Measurements from ENCODE around the gene KCNK5. TPM values are rescaled to one million over a fixed set of nuclear protein-coding genes. Genes with fewer than 3 reads are reported as not detected.

The KCNK5 gene
- polyA plus RNA-seq, 6 donors from 2014 or later: 0.16 TPM; not detected in 5

GRCh38 chr6:39218868-39219567 lies 10.3 kb downstream of the KCNK5 start:
- ATAC-seq (ENCODE audit: low read depth in 2 of 2) (no peak), DNase-seq (no peak)
- Mint-ChIP-seq H3K4me3 (no peak overlapping the region), H3K36me3 (no peaks in the 10 kb centered on the region), H3K27me3 (peaks cover 7 to 18% (median 16%) of the 10 kb centered on the region in 3 donors), H3K4me1 (peaks cover 0 to 3% (median 0%) of the 10 kb centered on the region in 3 donors), H3K9me3 (peaks cover 0 to 7% (median 0%) of the 10 kb centered on the region in 7 donors), H3K27ac (peak overlapping the region in 1 of 6 donors; percentile 13)

- H3K27ac Mint-ChIP-seq: no peak overlapping the region
- peaks cover 0 to 3% (median 0%) of the 10 kb centered on the region in 3 donors for H3K4me1 Mint-ChIP-seq
Measured at GRCh38 chr6:39217177-39217864, 12.0 kb downstream of the KCNK5 start.

GRCh38 chr6:39215640-39216158 lies 13.6 kb downstream of the KCNK5 start:
- H3K4me3 Mint-ChIP-seq: no peak overlapping the region
- peaks cover 0 to 2% (median 0%) of the 10 kb centered on the region in 7 donors for H3K9me3 Mint-ChIP-seq
- H3K36me3 Mint-ChIP-seq: no peaks in the 10 kb centered on the region

More at GRCh38 chr6:39217177-39217864, 12.0 kb downstream of the KCNK5 start:
- Mint-ChIP-seq H3K36me3 (no peaks in the 10 kb centered on the region), H3K4me3 (no peak overlapping the region), H3K27me3 (peaks cover 5 to 26% (median 7%) of the 10 kb centered on the region in 3 donors), H3K9me3 (peaks cover 0 to 2% (median 0%) of the 10 kb centered on the region in 7 donors)
- ATAC-seq (ENCODE audit: low read depth in 2 of 2): no peak
- no peak for DNase-seq

DNA sequence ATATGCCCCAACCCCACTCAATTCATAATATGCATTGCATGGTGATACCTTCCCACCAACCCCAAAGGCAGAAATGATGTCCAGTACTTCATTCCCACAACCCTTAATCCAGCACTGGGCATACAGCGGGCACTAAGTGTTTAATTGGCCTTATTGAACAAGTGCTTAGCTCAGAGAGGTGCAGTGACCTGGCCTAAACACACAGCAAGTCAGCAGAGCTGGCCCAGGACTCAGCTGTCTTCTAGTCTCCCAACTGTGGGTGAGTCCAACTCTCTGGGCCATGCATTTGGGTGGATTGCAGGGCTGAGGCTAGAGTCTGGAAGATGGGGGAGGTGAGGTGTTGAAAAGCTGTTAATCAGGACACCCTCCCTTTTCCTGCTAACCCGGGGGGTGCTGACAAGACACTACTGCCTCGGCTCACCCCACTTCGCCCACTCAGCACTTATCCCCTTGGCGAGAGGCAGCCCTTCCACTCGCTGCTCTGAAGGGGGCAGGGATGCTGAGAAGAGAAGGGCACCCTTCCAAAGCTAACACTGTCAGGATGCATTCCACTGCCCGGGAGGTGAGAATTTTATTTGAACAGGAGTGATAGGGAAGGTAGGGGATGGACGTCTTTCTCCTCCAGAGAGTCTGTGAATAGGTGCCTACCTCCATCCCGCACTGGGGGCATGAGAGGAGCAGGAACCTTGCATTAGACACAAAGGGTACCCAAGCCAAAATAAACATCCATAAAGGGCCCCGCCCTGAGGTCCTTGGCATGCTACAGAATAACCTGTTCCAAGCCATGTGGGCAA lies 14.2 kb downstream of the KCNK5 start:
- DNase-seq (no peak), ATAC-seq (ENCODE audit: low read depth in 2 of 2) (no peak)
- Mint-ChIP-seq H3K27ac (no peak overlapping the region), H3K36me3 (no peaks in the 10 kb centered on the region), H3K9me3 (peaks cover 0 to under 1% (median 0%) of the 10 kb centered on the region in 7 donors), H3K27me3 (peaks cover 9 to 37% (median 12%) of the 10 kb centered on the region in 3 donors), H3K4me3 (no peak overlapping the region), H3K4me1 (peaks cover 0 to 9% (median 6%) of the 10 kb centered on the region in 3 donors)

More at GRCh38 chr6:39215640-39216158, 13.6 kb downstream of the KCNK5 start:
- Mint-ChIP-seq H3K27ac (no peak overlapping the region), H3K27me3 (peaks cover 5 to 30% (median 7%) of the 10 kb centered on the region in 3 donors), H3K4me1 (peaks cover 0 to 3% (median 1%) of the 10 kb centered on the region in 3 donors)
- DNase-seq: no peak
- ATAC-seq (ENCODE audit: low read depth in 2 of 2): no peak

GRCh38 chr6:39214120-39214813 lies 15.0 kb downstream of the KCNK5 start:
- no peak overlapping the region for H3K27ac Mint-ChIP-seq
- H3K4me1 Mint-ChIP-seq: peaks cover 0 to 14% (median 12%) of the 10 kb centered on the region in 3 donors
- ATAC-seq (ENCODE audit: low read depth in 2 of 2) (no peak), DNase-seq (no peak)
- no peaks in the 10 kb centered on the region for H3K36me3 Mint-ChIP-seq
- H3K9me3 Mint-ChIP-seq: no peaks in the 10 kb centered on the region
- peaks cover 9 to 45% (median 12%) of the 10 kb centered on the region in 3 donors for H3K27me3 Mint-ChIP-seq
- H3K4me3 Mint-ChIP-seq: peak overlapping the region in 1 of 8 donors; percentile 76

DNA sequence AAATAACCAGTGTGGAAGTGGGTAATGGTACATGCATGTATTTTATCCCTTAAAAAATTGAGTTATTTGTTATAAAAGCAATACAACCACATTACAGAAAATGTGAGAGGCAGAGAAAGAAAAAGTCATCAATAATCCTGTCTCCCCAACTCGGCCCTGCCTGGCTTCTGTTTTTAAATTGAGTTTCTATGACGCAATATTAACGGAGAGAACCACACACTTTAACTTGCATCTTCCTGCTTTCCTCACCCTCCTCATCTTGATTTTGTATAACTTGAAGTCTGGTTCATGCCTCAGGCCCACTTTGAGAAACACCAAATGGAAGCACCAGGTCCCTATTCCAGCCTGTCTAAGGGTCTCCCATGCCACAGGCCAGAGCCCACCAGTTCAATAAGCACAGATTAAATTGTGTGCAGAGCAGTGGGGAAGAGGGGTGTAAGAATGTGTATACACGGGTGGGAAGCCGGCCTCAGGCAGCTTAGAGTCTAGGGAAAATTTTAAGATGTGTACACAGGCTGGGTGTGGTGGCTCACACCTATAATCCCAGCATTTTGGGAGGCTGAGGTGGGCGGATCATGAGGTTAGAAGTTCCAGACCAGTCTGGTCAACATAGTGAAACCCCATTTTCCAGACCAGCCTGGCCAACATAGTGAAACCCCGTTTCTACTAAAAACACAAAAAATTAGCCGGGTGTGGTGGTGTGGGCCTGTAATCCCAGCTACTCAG lies 15.9 kb downstream of the KCNK5 start:
- H3K27ac Mint-ChIP-seq: no peak overlapping the region
- ATAC-seq (ENCODE audit: low read depth in 2 of 2) (no peak), DNase-seq (no peak)
- peaks cover 0 to 1% (median 0%) of the 10 kb centered on the region in 7 donors for H3K9me3 Mint-ChIP-seq
- peaks cover 13 to 54% (median 16%) of the 10 kb centered on the region in 3 donors for H3K27me3 Mint-ChIP-seq
- H3K36me3 Mint-ChIP-seq: no peaks in the 10 kb centered on the region
- H3K4me1 Mint-ChIP-seq: peaks cover 0 to 16% (median 10%) of the 10 kb centered on the region in 3 donors
- no peak overlapping the region for H3K4me3 Mint-ChIP-seq

DNA sequence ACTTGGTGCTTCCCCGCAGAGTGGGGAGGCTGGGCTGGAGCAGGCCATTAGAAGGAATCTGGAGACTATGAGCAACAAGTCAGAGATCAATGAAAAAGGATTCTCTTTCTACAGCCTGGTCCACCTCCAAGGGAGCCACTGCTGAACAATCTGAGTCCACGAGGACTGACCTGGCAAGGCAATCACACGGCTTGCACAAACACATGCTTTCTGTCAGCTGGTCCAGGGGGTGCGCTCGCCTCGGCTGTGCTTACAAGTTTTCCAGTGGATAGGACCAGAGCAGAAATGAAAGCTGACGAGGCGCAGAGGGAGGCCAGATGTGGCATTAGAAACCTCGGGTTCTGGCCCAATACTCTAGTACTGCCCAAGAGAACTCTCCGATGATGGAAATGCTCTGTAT lies 18.1 kb downstream of the KCNK5 start:
- peaks cover 26 to 76% (median 31%) of the 10 kb centered on the region in 3 donors for H3K27me3 Mint-ChIP-seq
- H3K27ac Mint-ChIP-seq: no peak overlapping the region
- DNase-seq (no peak), ATAC-seq (ENCODE audit: low read depth in 2 of 2) (no peak)
- peaks cover 0 to 16% (median 10%) of the 10 kb centered on the region in 3 donors for H3K4me1 Mint-ChIP-seq
- no peaks in the 10 kb centered on the region for H3K36me3 Mint-ChIP-seq
- H3K9me3 Mint-ChIP-seq: peaks cover 0 to 1% (median 0%) of the 10 kb centered on the region in 7 donors
- peak overlapping the region in 1 of 8 donors; percentile 44 for H3K4me3 Mint-ChIP-seq

DNA sequence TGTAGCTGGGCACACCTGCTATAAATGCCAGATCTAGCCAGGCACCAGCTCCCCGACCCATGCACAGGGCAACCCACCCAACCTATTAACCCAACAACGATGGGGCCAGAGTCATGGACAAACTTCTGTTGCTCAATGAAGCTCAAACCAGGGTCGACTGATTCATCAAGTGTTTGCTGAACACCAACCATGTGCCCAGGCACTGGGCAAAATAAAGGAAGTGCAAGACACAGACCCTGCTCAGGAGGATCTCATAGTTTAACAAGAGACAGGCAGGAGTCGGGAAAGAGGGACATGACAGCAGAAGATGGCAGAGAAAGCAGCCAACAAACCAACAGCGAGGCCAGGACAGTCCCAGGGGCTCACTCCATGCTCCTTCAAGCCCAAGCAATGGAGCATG lies 18.8 kb downstream of the KCNK5 start:
- peak overlapping the region in 1 of 8 donors; percentile 50 for H3K4me3 Mint-ChIP-seq
- ATAC-seq (ENCODE audit: low read depth in 2 of 2) (no peak), DNase-seq (no peak)
- H3K36me3 Mint-ChIP-seq: no peaks in the 10 kb centered on the region
- H3K27ac Mint-ChIP-seq: no peak overlapping the region
- H3K9me3 Mint-ChIP-seq: peaks cover 0 to 1% (median 0%) of the 10 kb centered on the region in 7 donors
- peaks cover 0 to 16% (median 10%) of the 10 kb centered on the region in 3 donors for H3K4me1 Mint-ChIP-seq
- H3K27me3 Mint-ChIP-seq: peaks cover 26 to 83% (median 35%) of the 10 kb centered on the region in 3 donors

GRCh38 chr6:39209911-39210310 lies 19.4 kb downstream of the KCNK5 start:
- no peak overlapping the region for H3K27ac Mint-ChIP-seq
- no peak for DNase-seq

GRCh38 chr6:39209360-39209811 lies 19.9 kb downstream of the KCNK5 start:
- Mint-ChIP-seq H3K4me1 (peaks cover 0 to 16% (median 10%) of the 10 kb centered on the region in 3 donors), H3K4me3 (no peak overlapping the region), H3K9me3 (peaks cover 0 to 1% (median 0%) of the 10 kb centered on the region in 7 donors), H3K27ac (no peak overlapping the region), H3K27me3 (peaks cover 24 to 86% (median 36%) of the 10 kb centered on the region in 3 donors), H3K36me3 (no peaks in the 10 kb centered on the region)
- DNase-seq (no peak), ATAC-seq (ENCODE audit: low read depth in 2 of 2) (no peak)

More at GRCh38 chr6:39209911-39210310, 19.4 kb downstream of the KCNK5 start:
- H3K9me3 Mint-ChIP-seq: peaks cover 0 to 1% (median 0%) of the 10 kb centered on the region in 7 donors
- H3K4me1 Mint-ChIP-seq: peaks cover 0 to 16% (median 10%) of the 10 kb centered on the region in 3 donors
- peaks cover 24 to 83% (median 35%) of the 10 kb centered on the region in 3 donors for H3K27me3 Mint-ChIP-seq
- H3K4me3 Mint-ChIP-seq: no peak overlapping the region
- H3K36me3 Mint-ChIP-seq: no peaks in the 10 kb centered on the region
- no peak for ATAC-seq (ENCODE audit: low read depth in 2 of 2)

- Mint-ChIP-seq H3K36me3 (no peaks in the 10 kb centered on the region), H3K4me1 (peaks cover 0 to 16% (median 10%) of the 10 kb centered on the region in 3 donors), H3K4me3 (peak overlapping the region in 1 of 8 donors; percentile 68), H3K27ac (no peak overlapping the region), H3K27me3 (peaks cover 24 to 91% (median 40%) of the 10 kb centered on the region in 3 donors), H3K9me3 (peaks cover 0 to 1% (median 0%) of the 10 kb centered on the region in 7 donors)
- DNase-seq: no peak
- no peak for ATAC-seq (ENCODE audit: low read depth in 2 of 2)
Measured at GRCh38 chr6:39208223-39208739, 21.0 kb downstream of the KCNK5 start.
